ENCODE data around the gene DOK4. TPM values are rescaled to one million over a fixed set of nuclear protein-coding genes. Genes with fewer than 3 reads are reported as not detected.

Gene DOK4
- total RNA-seq, 3 donors from 2014 or later (not counting 1 experiment from before 2014, with no cell fraction given): 0.75 to 2.5 (median 1.5) TPM

- 92% methylated on average over 3 of the region's 3 CpGs for WGBS (ENCODE audit: insufficient coverage)
- no peaks in the 10 kb centered on the region for H3K4me1 ChIP-seq (ENCODE audit: control insufficient read depth, insufficient read depth, low read length)
- TF ChIP-seq CTCF (IDR thresholded peaks at IDR 0.05): no peak
- no peak overlapping the region for H3K4me3 ChIP-seq (ENCODE audit: low read length)
- H3K27me3 Mint-ChIP-seq (ENCODE audit: low read depth in 2 of 2): no peaks in the 10 kb centered on the region
- H3K4me3 Mint-ChIP-seq: no peak overlapping the region
- no peaks in the 10 kb centered on the region for H3K9me3 Mint-ChIP-seq
- no peak overlapping the region for H3K27ac ChIP-seq (ENCODE audit: low read length)
- H3K9me3 ChIP-seq (ENCODE audit: control insufficient read depth, insufficient read depth, low read length): no peaks in the 10 kb centered on the region
- intact Hi-C loops (cut with micrococcal nuclease): loop anchor here (2.0 kb wide), 1 partner anchor 50 kb away; no protein-coding TSS in a partner anchor
- no peaks in the 10 kb centered on the region for H3K27me3 ChIP-seq (ENCODE audit: control insufficient read depth, insufficient read depth, low read length)
- peaks cover 8% of the 10 kb centered on the region for H3K36me3 Mint-ChIP-seq
- H3K36me3 ChIP-seq (ENCODE audit: control insufficient read depth, insufficient read depth, low read length): peaks cover 15% of the 10 kb centered on the region
- no peaks in the 10 kb centered on the region for H3K4me1 Mint-ChIP-seq
- H3K27ac Mint-ChIP-seq: no peak overlapping the region
- ATAC-seq: no peak
- DNase-seq: no peak
These were observed 61.7 kb downstream of the DOK4 start for GRCh38 chr16:57424583-57424982.

GRCh38 chr16:57423152-57423551 lies 63.1 kb downstream of the DOK4 start:
- intact Hi-C loops (cut with micrococcal nuclease): no loop called here
- WGBS (ENCODE audit: insufficient coverage): 79% methylated on average over 2 of the region's 2 CpGs
- ATAC-seq: no peak

GRCh38 chr16:57422026-57422944 lies 64.0 kb downstream of the DOK4 start:
- H3K9me3 Mint-ChIP-seq: no peaks in the 10 kb centered on the region
- H3K4me3 ChIP-seq (ENCODE audit: low read length): no peak overlapping the region
- no peak for ATAC-seq
- H3K36me3 ChIP-seq (ENCODE audit: control insufficient read depth, insufficient read depth, low read length): no peaks in the 10 kb centered on the region
- no peaks in the 10 kb centered on the region for H3K9me3 ChIP-seq (ENCODE audit: control insufficient read depth, insufficient read depth, low read length)
- peaks cover 9 to 15% of the 10 kb centered on the region in 2 donors for H3K4me1 Mint-ChIP-seq
- H3K27me3 Mint-ChIP-seq (ENCODE audit: low read depth in 2 of 2): no peaks in the 10 kb centered on the region
- intact Hi-C loops (cut with micrococcal nuclease): no loop called here
- no peak overlapping the region for H3K27ac Mint-ChIP-seq
- WGBS (ENCODE audit: insufficient coverage): 75% methylated on average over 9 of the region's 10 CpGs
- no peak overlapping the region for H3K4me3 Mint-ChIP-seq
- DNase-seq: no peak
- peaks cover 2% of the 10 kb centered on the region for H3K36me3 Mint-ChIP-seq
- H3K27me3 ChIP-seq (ENCODE audit: control insufficient read depth, insufficient read depth, low read length): no peaks in the 10 kb centered on the region
- peaks cover 17% of the 10 kb centered on the region for H3K4me1 ChIP-seq (ENCODE audit: control insufficient read depth, insufficient read depth, low read length)
- no peak for TF ChIP-seq CTCF (IDR thresholded peaks at IDR 0.05)
- H3K27ac ChIP-seq (ENCODE audit: low read length): no peak overlapping the region

More at GRCh38 chr16:57423152-57423551, 63.1 kb downstream of the DOK4 start:
- no peaks in the 10 kb centered on the region for H3K27me3 ChIP-seq (ENCODE audit: control insufficient read depth, insufficient read depth, low read length)
- no peak overlapping the region for H3K4me3 ChIP-seq (ENCODE audit: low read length)
- Mint-ChIP-seq H3K4me3 (no peak overlapping the region), H3K9me3 (no peaks in the 10 kb centered on the region), H3K36me3 (peaks cover 8% of the 10 kb centered on the region), H3K27ac (no peak overlapping the region), H3K4me1 (peaks cover 8 to 9% of the 10 kb centered on the region in 2 donors), H3K27me3 (ENCODE audit: low read depth in 2 of 2) (no peaks in the 10 kb centered on the region)
- DNase-seq: no peak
- no peak overlapping the region for H3K27ac ChIP-seq (ENCODE audit: low read length)
- peaks cover 9% of the 10 kb centered on the region for H3K4me1 ChIP-seq (ENCODE audit: control insufficient read depth, insufficient read depth, low read length)
- no peaks in the 10 kb centered on the region for H3K9me3 ChIP-seq (ENCODE audit: control insufficient read depth, insufficient read depth, low read length)
- H3K36me3 ChIP-seq (ENCODE audit: control insufficient read depth, insufficient read depth, low read length): peaks cover 6% of the 10 kb centered on the region
- no peak for TF ChIP-seq CTCF (IDR thresholded peaks at IDR 0.05)

Other genes starting within 250 kb of the DOK4 start
- gene ARL2BP, start 241.2 kb downstream of the DOK4 start, total RNA-seq: 10 to 100 TPM; 36.5 to 44.4 (median 43.7) TPM
- gene PLLP, start 201.8 kb downstream of the DOK4 start, total RNA-seq: not detected
- under 1 TPM in 1 of 3 donors, not detected in 2; 0.14 TPM for gene CCL22, start 127.7 kb downstream of the DOK4 start, total RNA-seq
- gene CX3CL1, start 114.0 kb downstream of the DOK4 start, total RNA-seq: not detected
- gene CCL17, start 81.7 kb downstream of the DOK4 start, total RNA-seq: not detected
- gene CIAPIN1, start 39.1 kb downstream of the DOK4 start, total RNA-seq: 10 to 100 TPM; 41.1 to 48.8 (median 42.9) TPM
- gene COQ9, start 39.0 kb downstream of the DOK4 start, total RNA-seq: 10 to 100 TPM; 16.9 to 30.2 (median 18.3) TPM
- gene POLR2C, start 23.8 kb downstream of the DOK4 start, total RNA-seq: 10 to 100 TPM; 55.4 to 71.2 (median 66.7) TPM
- gene CCDC102A, start 50.1 kb upstream of the DOK4 start, total RNA-seq: 10 to 100 TPM; 15.5 to 24.4 (median 17.1) TPM
- 100 to 1,000 TPM in 1 of 3 donors, 10 to 100 TPM in 2; 83.2 to 118 (median 94.5) TPM for gene ADGRG5, start 56.1 kb upstream of the DOK4 start, total RNA-seq
- 100 to 1,000 TPM; 830 to 949 (median 858) TPM for gene ADGRG1, start 142.1 kb upstream of the DOK4 start, total RNA-seq
- 10 to 100 TPM; 16.6 to 57.3 (median 20.7) TPM for gene ADGRG3, start 181.8 kb upstream of the DOK4 start, total RNA-seq
- under 1 TPM in 1 of 3 donors, not detected in 2; 0.33 TPM for gene DRC7, start 208.3 kb upstream of the DOK4 start, total RNA-seq
- gene KATNB1, start 249.3 kb upstream of the DOK4 start, total RNA-seq: 10 to 100 TPM; 23.6 to 34.3 (median 29.7) TPM

All from natural killer cell (primary cell).